ENCODE results near the gene FBLN2. TPM values are rescaled to one million over a fixed set of nuclear protein-coding genes. Genes with fewer than 3 reads are reported as not detected.
"Not testable (repeated sequence)": the region's sequence is repeated elsewhere in the genome, so short reads cannot be mapped to it uniquely, and the experiment has no call there.

FBLN2 gene
- polyA plus RNA-seq, 6 donors from 2014 or later, result 4.8 to 17.8 (median 8.0) TPM

DNA sequence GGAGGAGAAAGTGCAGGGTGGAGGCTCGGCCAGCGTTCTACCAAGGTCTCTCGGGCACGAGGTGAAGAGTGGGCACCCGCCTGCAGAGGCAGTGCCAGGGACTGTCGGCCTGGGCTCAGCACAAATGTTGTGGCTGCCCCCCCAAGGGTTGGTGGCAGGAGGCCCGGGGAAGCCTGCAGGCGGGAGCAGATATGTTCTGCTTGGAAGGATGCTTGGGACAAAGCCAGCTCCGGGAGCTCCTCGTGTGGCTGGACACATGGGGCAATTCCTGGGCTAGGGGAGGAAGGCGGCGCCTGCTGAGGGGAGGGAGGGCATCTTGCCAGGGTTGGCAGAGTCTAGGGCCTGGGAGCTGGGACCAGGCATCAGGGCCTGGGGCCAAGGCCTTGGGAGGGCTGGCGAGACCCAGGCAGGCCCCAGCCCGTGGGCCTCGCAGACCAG, 30.4 kb upstream of the FBLN2 start:
- Mint-ChIP-seq H3K4me3 (no peak overlapping the region), H3K27me3 (peaks cover 0 to 13% (median 0%) of the 10 kb centered on the region in 3 donors), H3K27ac (no peak overlapping the region), H3K36me3 (peaks cover 4 to 9% of the 10 kb centered on the region in 2 donors), H3K9me3 (peaks cover 4 to 15% (median 6%) of the 10 kb centered on the region in 7 donors), H3K4me1 (no peaks in the 10 kb centered on the region)
- no peak for ATAC-seq (ENCODE audit: low read depth in 2 of 2)
- DNase-seq, result no peak

DNA sequence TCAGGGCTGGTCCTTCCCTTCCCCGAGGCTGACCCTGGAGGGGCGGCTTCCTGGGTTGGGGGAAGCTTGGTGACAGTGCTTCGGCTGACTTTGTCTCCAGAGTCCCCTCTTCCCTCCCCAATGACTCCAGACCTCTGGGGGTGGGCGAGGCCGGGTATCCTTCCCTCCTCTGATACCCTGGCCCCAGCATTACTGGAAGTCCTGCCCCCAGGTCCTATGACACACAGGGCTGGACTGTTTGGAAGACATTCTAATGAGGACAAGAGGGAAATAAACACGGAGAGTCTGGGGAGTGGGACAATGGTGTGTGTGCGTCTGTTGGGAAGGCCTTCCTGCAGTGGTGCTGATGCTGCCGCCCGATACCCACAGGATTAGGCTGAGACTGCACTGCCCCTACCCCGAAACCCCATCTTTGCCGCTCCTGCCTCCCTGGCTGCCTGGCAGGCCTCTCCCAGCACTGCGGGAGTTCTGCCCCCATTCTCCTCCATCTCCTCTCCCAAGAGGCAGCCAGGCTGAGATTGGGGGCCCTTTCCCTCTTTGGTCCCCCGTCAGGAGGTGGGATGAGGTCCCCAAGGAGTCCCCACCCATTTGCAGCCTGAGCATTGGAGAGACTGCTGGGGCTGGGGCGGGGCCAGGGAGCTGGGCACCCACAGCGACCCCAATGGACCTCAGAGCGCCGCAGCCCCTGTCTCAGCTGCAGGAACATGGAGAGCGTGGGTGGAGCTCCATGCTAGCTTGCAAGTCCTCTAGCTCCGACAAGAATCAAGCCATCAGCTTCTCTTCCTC, 29.7 kb upstream of the FBLN2 start:
- DNase-seq (no peak), ATAC-seq (ENCODE audit: low read depth in 2 of 2) (no peak)
- Mint-ChIP-seq H3K27ac (no peak overlapping the region), H3K27me3 (peaks cover 0 to 13% (median 0%) of the 10 kb centered on the region in 3 donors), H3K4me3 (no peak overlapping the region), H3K4me1 (no peaks in the 10 kb centered on the region), H3K36me3 (peaks cover 4 to 9% of the 10 kb centered on the region in 2 donors), H3K9me3 (peaks cover 4 to 15% (median 6%) of the 10 kb centered on the region in 7 donors)

DNA sequence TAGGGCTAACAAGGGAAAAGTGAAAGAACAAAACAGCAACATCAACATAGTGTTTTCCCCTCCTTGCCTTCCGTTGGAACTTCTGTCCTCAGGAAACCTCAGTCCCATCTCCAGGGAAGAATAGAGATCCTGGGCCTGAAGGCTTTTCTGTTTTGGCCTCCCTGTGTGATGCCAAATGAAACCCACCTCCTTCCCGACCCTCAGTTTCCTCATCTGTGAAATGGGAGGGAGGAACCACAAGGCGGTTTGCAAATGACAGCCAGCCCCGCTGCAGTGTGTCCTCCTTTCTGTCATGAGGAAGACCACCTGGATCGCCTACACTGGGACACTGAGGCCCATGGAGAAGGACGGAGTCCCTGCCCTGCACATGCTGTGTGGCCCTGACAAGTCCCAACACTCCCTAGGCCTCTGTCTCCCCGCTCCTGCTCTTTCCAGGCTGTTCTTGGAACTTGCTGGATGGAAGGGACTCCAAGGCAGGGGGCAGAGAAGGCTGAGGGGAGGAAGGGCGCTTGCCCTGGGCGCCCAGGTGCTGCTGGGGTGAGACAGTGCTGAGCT, 28.5 kb upstream of the FBLN2 start:
- H3K27me3 Mint-ChIP-seq, result peaks cover 0 to 13% (median 0%) of the 10 kb centered on the region in 3 donors
- H3K36me3 Mint-ChIP-seq, result peaks cover 4 to 9% of the 10 kb centered on the region in 2 donors
- ATAC-seq (ENCODE audit: low read depth in 2 of 2) (no peak), DNase-seq (no peak)
- peaks cover 4 to 15% (median 6%) of the 10 kb centered on the region in 7 donors for H3K9me3 Mint-ChIP-seq
- H3K4me1 Mint-ChIP-seq, result no peaks in the 10 kb centered on the region
- H3K27ac Mint-ChIP-seq, result peak overlapping the region in 1 of 6 donors; percentile 44
- H3K4me3 Mint-ChIP-seq, result no peak overlapping the region

DNA sequence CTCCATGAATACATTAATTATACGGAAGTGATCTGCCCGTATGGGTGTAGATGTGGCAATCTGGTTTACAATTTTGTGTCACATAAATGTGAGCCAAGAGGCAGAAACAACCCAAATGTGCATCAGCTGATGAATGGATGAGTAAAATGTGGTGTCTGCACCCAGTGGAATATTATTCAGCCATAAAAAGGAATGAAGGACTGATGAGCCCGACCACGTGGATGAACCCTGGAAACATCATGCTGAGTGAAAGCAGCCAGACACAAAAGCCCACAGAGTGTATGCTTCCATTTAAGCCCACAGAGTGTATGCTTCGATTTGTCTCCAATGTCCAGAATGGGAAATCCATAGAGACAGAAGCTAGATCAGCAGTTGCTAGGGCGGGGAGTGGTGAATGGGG, 27.6 kb upstream of the FBLN2 start:
- Mint-ChIP-seq H3K27me3 (peaks cover 0 to 13% (median 0%) of the 10 kb centered on the region in 3 donors), H3K4me1 (no peaks in the 10 kb centered on the region), H3K36me3 (peaks cover 4 to 9% of the 10 kb centered on the region in 2 donors), H3K4me3 (no peak overlapping the region), H3K9me3 (peaks cover 4 to 15% (median 6%) of the 10 kb centered on the region in 7 donors), H3K27ac (no peak overlapping the region)
- no peak for DNase-seq
- no peak for ATAC-seq (ENCODE audit: low read depth in 2 of 2)

DNA sequence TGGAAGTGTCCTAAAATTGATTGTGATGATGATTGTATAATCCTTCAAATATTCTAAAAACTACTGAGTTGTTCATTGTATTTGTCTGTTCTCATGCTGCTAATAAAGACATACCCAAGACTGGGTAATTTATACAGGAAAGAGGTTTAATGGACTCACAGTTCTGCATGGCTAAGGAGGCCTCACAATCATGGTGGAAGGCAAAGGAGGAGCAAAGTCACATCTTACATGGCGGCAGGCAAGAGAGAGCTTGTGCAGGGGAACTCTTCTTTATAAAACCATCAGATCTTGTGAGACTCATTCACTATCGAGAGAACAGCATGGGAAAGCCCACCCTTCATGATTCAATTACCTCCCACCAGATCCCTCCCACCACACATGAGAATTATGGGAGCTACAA, 27.2 kb upstream of the FBLN2 start:
- ATAC-seq (ENCODE audit: low read depth in 2 of 2), result not testable (repeated sequence)
- peaks cover 0 to 13% (median 0%) of the 10 kb centered on the region in 3 donors for H3K27me3 Mint-ChIP-seq

DNA sequence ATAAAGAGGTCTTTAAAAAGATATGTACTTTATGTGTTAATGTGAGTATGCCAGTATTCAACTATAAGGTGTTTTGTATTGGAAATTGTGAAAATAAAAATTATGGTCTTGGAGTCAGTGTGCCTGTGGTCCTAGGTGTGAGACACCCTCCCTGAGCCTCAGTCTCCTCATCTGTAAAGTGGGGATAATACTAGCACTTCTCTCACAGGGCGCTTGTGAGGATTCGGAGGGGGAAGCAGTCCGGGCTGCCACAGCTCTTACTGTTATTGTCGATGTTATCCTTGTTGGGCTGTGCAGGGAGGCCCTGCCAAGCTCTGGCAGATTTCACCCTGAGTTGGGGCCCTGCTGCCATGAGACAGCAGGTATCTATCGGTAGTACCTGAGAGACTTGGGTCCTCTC, 26.7 kb upstream of the FBLN2 start:
- Mint-ChIP-seq H3K4me3 (no peak overlapping the region), H3K27me3 (peaks cover 0 to 13% (median 0%) of the 10 kb centered on the region in 3 donors), H3K4me1 (no peaks in the 10 kb centered on the region), H3K27ac (no peak overlapping the region), H3K9me3 (peaks cover 4 to 15% (median 6%) of the 10 kb centered on the region in 7 donors), H3K36me3 (peaks cover 4 to 9% of the 10 kb centered on the region in 2 donors)
- ATAC-seq (ENCODE audit: low read depth in 2 of 2) (no peak), DNase-seq (no peak)

More for the DNA sequence above, 27.2 kb upstream of the FBLN2 start:
- not testable (repeated sequence) for H3K36me3 Mint-ChIP-seq, H3K4me1 Mint-ChIP-seq, H3K27ac Mint-ChIP-seq, DNase-seq, H3K4me3 Mint-ChIP-seq
- peaks cover 4 to 15% (median 6%) of the 10 kb centered on the region in 7 donors for H3K9me3 Mint-ChIP-seq

DNA sequence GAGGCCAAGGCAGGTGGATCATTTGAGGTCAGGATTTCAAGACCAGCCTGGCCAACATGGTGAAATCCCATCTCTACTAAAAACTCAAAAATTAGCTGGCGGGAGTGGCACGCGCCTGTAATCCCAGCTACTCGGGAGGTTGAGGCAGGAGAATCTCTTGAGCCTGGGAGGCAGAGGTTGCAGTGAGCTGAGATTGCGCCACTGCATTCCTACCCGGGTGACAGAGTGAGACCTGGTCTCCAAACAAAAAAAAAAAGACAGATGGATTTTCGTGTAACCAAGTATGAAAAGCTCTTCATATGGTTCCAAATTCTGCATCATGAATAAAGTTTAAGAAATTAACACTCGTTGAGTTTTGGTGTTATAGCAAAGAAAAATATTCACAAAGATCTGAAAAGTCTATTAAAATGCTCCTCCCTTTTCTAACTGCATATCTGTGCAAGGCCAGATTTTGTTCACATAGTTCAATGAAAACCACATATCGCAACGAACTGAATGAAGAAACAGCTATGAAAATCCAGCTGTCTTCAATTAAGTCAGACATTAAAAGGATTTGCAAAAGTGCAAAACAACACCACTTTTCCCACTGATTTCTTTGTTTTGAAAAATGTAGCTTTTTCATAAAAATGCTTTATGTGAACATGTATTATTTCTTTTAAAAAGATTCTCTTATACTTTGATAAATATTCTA, 23.8 kb upstream of the FBLN2 start:
- Mint-ChIP-seq H3K4me1 (peaks cover 0 to 2% (median 0%) of the 10 kb centered on the region in 3 donors), H3K27me3 (peaks cover 3 to 17% (median 15%) of the 10 kb centered on the region in 3 donors), H3K27ac (no peak overlapping the region), H3K9me3 (peaks cover 4 to 15% (median 6%) of the 10 kb centered on the region in 7 donors), H3K36me3 (peaks cover 4 to 9% of the 10 kb centered on the region in 2 donors), H3K4me3 (no peak overlapping the region)
- ATAC-seq (ENCODE audit: low read depth in 2 of 2) (no peak), DNase-seq (no peak)

DNA sequence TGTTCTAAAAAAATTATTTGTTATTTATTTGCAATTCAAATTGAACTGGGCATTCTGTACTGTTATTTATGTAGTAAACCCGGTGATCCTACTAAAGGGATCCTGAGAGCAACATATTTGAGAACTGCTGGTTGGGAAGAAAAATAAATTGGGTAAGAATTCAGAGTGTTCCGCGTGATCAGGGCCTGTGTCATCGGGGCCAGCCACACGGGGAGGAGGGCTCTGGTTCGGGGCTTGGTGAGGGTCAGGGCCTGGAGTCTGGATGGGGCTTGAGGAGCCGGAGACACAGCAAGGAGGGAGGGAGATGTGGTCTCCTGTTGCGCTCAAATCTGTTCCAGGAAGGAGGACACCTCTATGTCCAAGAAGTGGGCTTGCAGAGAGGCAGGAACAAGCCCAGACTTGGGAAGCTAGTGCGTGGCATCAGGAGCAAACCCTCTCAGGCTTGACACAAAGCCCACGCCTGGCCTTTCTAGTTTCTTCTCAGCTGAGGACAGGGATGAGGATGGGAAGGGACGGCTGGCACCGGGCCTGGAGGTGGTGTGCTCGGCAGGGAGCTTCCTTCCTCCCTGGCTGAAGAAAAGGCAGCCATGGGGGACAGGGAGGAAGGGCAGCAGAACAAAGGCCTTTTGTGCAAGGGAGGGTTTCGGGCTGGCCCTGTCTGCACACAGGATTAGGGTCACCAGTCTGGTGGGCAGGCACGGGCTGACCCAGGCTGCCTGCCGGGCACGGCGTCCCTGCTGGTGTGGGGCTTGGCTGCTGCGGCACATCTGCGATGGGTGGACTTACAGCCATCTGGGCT, 22.9 kb upstream of the FBLN2 start:
- Mint-ChIP-seq H3K4me3 (no peak overlapping the region), H3K9me3 (peaks cover 4 to 15% (median 6%) of the 10 kb centered on the region in 7 donors), H3K36me3 (peaks cover 4 to 9% of the 10 kb centered on the region in 2 donors), H3K4me1 (peaks cover 0 to 2% (median 0%) of the 10 kb centered on the region in 3 donors), H3K27me3 (peaks cover 3 to 17% (median 15%) of the 10 kb centered on the region in 3 donors), H3K27ac (peak overlapping the region in 1 of 6 donors; percentile 42)
- DNase-seq (no peak), ATAC-seq (ENCODE audit: low read depth in 2 of 2) (no peak)

DNA sequence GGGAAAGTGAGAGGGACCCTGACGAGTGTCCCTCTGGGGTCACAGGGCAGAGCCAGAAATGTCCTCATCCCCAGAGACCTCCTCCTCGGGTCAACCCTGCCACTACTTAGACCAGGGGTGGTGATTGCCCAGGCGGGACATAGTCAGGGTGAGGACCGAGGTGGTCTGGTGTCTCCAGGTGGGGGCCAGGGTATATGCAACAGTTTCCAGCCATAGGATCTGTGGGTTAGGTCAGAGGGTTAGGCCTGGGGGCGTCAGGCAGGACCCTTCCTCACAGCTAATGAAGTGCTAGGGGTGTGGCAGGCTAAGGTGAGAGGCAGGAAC, 22.3 kb upstream of the FBLN2 start:
- Mint-ChIP-seq H3K27me3 (peaks cover 3 to 17% (median 15%) of the 10 kb centered on the region in 3 donors), H3K9me3 (peaks cover 1 to 10% (median 4%) of the 10 kb centered on the region in 7 donors), H3K4me3 (no peak overlapping the region), H3K27ac (no peak overlapping the region), H3K4me1 (peaks cover 0 to 2% (median 0%) of the 10 kb centered on the region in 3 donors), H3K36me3 (peaks cover 4 to 9% of the 10 kb centered on the region in 2 donors)
- ATAC-seq (ENCODE audit: low read depth in 2 of 2) (no peak), DNase-seq (no peak)

DNA sequence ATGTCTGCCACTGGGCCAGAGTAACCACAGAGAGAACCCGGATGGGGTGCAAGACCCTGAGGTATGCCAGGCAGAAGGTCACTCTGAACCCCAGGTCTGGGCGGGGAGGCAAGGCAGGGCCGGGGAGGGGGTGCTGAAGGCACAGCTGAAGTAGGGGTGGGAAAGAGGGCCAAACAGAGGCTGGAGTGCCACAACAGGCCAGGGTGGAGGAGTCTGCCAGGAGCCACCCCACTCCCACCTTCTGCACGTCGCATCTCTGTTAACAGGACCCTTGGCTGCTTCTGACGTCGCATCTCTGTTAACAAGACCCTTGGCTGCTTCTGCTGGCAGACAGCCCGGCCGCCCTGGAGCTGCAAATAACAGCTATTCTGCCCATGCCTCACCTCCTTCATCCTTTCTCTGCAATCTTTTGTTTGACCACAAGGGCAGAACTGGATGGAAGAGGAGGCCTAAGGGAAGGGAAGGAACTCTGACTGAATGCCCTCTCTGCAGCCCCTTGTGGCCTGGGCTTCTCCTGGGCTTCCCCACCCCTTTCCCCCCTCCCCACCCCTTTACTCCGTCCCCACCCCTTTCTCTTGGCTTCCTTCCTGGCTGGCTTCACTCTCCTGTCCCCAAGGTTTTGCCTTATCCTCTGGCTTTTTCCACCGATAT, 20.6 kb upstream of the FBLN2 start:
- peaks cover 4 to 22% (median 11%) of the 10 kb centered on the region in 3 donors for H3K27me3 Mint-ChIP-seq
- H3K4me3 Mint-ChIP-seq, result no peak overlapping the region
- ATAC-seq (ENCODE audit: low read depth in 2 of 2) (no peak), DNase-seq (no peak)
- no peaks in the 10 kb centered on the region for H3K36me3 Mint-ChIP-seq
- H3K27ac Mint-ChIP-seq, result peak overlapping the region in 1 of 6 donors; percentile 1
- no peaks in the 10 kb centered on the region for H3K9me3 Mint-ChIP-seq
- H3K4me1 Mint-ChIP-seq, result peaks cover 0 to 2% (median 0%) of the 10 kb centered on the region in 3 donors

DNA sequence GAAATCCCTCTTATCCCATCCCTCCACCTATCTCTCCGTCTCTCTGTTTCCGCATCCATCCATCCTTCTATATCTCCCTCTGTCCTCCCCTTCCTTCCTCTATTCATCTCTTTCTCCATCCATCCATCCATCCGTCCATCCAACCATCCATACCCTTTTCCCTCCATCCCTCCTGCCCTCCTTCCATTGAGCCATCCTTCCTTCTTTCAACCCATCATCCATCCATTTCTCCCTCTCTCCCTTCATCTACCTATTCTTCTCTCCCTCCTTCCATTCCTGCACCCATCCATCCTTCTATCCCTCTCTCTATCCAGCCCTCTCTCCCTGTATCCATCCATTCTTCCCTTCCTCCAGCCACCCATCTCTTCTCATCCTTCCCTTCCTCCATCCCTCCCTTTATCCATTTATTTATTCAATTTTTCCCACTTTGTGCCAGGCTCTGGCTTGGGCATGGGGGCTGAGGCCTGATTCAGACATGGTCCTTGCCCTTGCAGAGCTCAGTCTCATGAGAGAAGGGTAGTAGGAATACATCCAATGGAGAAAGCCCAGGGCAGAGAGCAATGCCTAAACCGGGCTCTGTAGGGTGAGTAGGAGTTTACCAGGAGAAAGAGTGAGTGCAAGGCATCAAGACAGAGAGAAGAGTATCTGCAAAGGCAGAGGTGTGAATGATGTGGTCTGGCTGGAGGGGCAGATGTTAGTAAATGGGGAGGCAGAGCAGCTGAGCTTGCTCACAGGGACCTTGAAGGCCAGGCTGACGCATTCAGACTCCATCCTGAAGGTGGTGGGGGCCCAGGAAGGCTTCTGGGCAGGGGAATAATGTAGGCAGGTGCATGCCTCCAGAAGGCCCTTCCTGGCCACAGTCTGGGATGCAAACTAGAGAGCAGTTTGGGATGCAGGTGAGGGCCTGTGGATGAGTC, 19.5 kb upstream of the FBLN2 start:
- ATAC-seq (ENCODE audit: low read depth in 2 of 2) (no peak), DNase-seq (no peak)
- Mint-ChIP-seq H3K27ac (peak overlapping the region in 2 of 6 donors; percentile 7 to 26), H3K9me3 (no peaks in the 10 kb centered on the region), H3K4me3 (no peak overlapping the region), H3K4me1 (peaks cover 0 to 2% (median 0%) of the 10 kb centered on the region in 3 donors), H3K27me3 (peaks cover 10 to 26% (median 12%) of the 10 kb centered on the region in 3 donors), H3K36me3 (no peaks in the 10 kb centered on the region)
